HG02610 (cell line): ENCODE results near the gene EPS8L2.
A peak's percentile ranks its signal among the peaks of the same experiment; 100 is the strongest.
"Not testable (repeated sequence)": the region's sequence is repeated elsewhere in the genome, so short reads cannot be mapped to it uniquely, and the experiment has no call there.

ENCODE experiments used
- ATAC-seq: cut with Tn5 transposase; IDR thresholded peaks from one replicate; pipeline ENCODE4 v1.9.1; 2021; ENCODE audit warnings: mild to moderate bottlenecking, moderate library complexity; ENCODE audit not compliant: unreplicated experiment

Gene EPS8L2

GRCh38 chr11:724049-724777, 18.2 kb downstream of the EPS8L2 start:
- ATAC-seq: no peak

GRCh38 chr11:724778-725386, 18.9 kb downstream of the EPS8L2 start:
- ATAC-seq: no peak

GRCh38 chr11:725624-726202, 19.7 kb downstream of the EPS8L2 start:
- no peak for ATAC-seq

GRCh38 chr11:726278-727220, 20.5 kb downstream of the EPS8L2 start:
- ATAC-seq: no peak

- no peak for ATAC-seq
Observed at GRCh38 chr11:727281-727701, 21.3 kb downstream of the EPS8L2 start.

- ATAC-seq: no peak
Observed at GRCh38 chr11:727859-728748, 22.1 kb downstream of the EPS8L2 start.

GRCh38 chr11:728901-729491, 23.0 kb downstream of the EPS8L2 start:
- no peak for ATAC-seq

GRCh38 chr11:729492-730074, 23.6 kb downstream of the EPS8L2 start:
- no peak for ATAC-seq

- no peak for ATAC-seq
Observed at GRCh38 chr11:733072-733471, 27.0 kb downstream of the EPS8L2 start.

- not testable (repeated sequence) for ATAC-seq
Observed at GRCh38 chr11:734541-734940, 28.5 kb downstream of the EPS8L2 start.

- ATAC-seq: no peak
Observed at GRCh38 chr11:737366-737765, 31.3 kb downstream of the EPS8L2 start.

- ATAC-seq: not testable (repeated sequence)
Observed at GRCh38 chr11:737899-738298, 31.9 kb downstream of the EPS8L2 start.

- ATAC-seq: no peak
Observed at GRCh38 chr11:742156-742546, 36.1 kb downstream of the EPS8L2 start.

- no peak for ATAC-seq
Observed at GRCh38 chr11:742571-743201, 36.7 kb downstream of the EPS8L2 start.

- no peak for ATAC-seq
Observed at GRCh38 chr11:745428-745827, 39.4 kb downstream of the EPS8L2 start.

- ATAC-seq: no peak
Observed at GRCh38 chr11:746289-747157, 40.5 kb downstream of the EPS8L2 start.

- peak; percentile 88 for ATAC-seq
Observed at GRCh38 chr11:747158-748006, 41.4 kb downstream of the EPS8L2 start, which contains the start of gene TALDO1. TSS of gene TALDO1 (plus strand) at chr11:747464. CDS start at chr11:747482, 18 bp downstream.
